Measurements from ENCODE around the gene TMEM35A.

GRCh38 chrX:101091817-101092216 is 13.1 kb downstream of the TMEM35A start:
- TF ChIP-seq CTCF (IDR thresholded peaks at IDR 0.05) (no peak), POLR2A (IDR thresholded peaks at IDR 0.05) (no peak)
